Tibial nerve (tissue), 3 donors: ENCODE data around the gene MITF.

Source experiments
- CTCF ChIP-seq, 5 experiments: fragments of 200-600 bp in 3 of 5; fragments of 450-650 bp in 2 of 5; sonication (generic) in 3 of 5; IDR thresholded peaks; one replicate each; pipeline ENCODE4 v1.5.1; 2016 to 2019; ENCODE audit warnings: antibody characterized with exemption in 5 of 5, mild to moderate bottlenecking in 3 of 5, moderate library complexity in 2 of 5
- POLR2A ChIP-seq, 2 donors: fragments of 450-650 bp; IDR thresholded peaks; one replicate each; pipeline ENCODE4 v1.6.1; 2017; ENCODE audit warnings: antibody characterized with exemption in 2 of 2, mild to moderate bottlenecking in 2 of 2, moderate library complexity in 2 of 2

- TF ChIP-seq CTCF (IDR thresholded peaks at IDR 0.05) (no peak), POLR2A (IDR thresholded peaks at IDR 0.05) (no peak)
Measured at GRCh38 chr3:69850849-69851248, 111.6 kb downstream of the MITF start.
